Kidney (tissue), 14 donors: ENCODE measurements around the gene NT5DC4. TPM values are rescaled to one million over a fixed set of nuclear protein-coding genes. Genes with fewer than 3 reads are reported as not detected.

Experiments used
- DNase-seq, 5 donors: peaks; one replicate each; pipeline ENCODE4 v3.0.0-alpha.2; 2013 to 2020
- FAIRE-seq: peaks from 2 replicates; lab custom pipeline; 2012; peaks lifted over from hg19 to GRCh38; lab: Jason Lieb, UNC
- H3K27ac ChIP-seq, 2 donors: one replicate each; pipeline ENCODE4 v1.7.0; 2013; ENCODE audit warnings: low read depth in 2 of 2, low read length in 2 of 2, inconsistent platforms in 1 of 2
- H3K27me3 ChIP-seq: one replicate; pipeline ENCODE4 v1.7.1; 2013; ENCODE audit warnings: low read length, inconsistent platforms; ENCODE audit not compliant: control insufficient read depth, insufficient read depth
- H3K36me3 ChIP-seq, 3 donors: one replicate each; pipeline versions ENCODE4 v1.7.0 to v1.7.1; 2013; ENCODE audit warnings: low read length in 3 of 3, control low read depth in 1 of 3, inconsistent platforms in 1 of 3; ENCODE audit not compliant: insufficient read depth in 3 of 3, control insufficient read depth in 2 of 3
- H3K4me1 ChIP-seq, 3 donors: one replicate each; pipeline versions ENCODE4 v1.7.0 to v1.7.1; 2013; ENCODE audit warnings: low read length in 3 of 3, inconsistent platforms in 1 of 3, low read depth in 1 of 3; ENCODE audit not compliant: control insufficient read depth in 2 of 3, insufficient read depth in 2 of 3
- H3K4me3 ChIP-seq, 3 donors: one replicate each; pipeline versions ENCODE4 v1.7.0 to v1.8.1; 2013; ENCODE audit warnings: low read length in 3 of 3, control low read depth in 1 of 3, inconsistent platforms in 1 of 3
- H3K9ac ChIP-seq, 3 donors: one replicate each; pipeline versions ENCODE4 v1.7.0 to v1.7.1; 2013; ENCODE audit warnings: low read length in 3 of 3, control low read depth in 1 of 3, inconsistent platforms in 1 of 3
- H3K9me3 ChIP-seq, 3 donors: one replicate each; pipeline versions ENCODE4 v1.7.0 to v1.7.1; 2013; ENCODE audit warnings: low read length in 3 of 3, control low read depth in 1 of 3, inconsistent platforms in 1 of 3; ENCODE audit not compliant: control insufficient read depth in 2 of 3, insufficient read depth in 1 of 3
- CTCF ChIP-seq: IDR thresholded peaks from 3 replicates; pipeline ENCODE4 v1.5.1; 2012; ENCODE audit warnings: mild to moderate bottlenecking, moderate library complexity, borderline replicate concordance; ENCODE audit not compliant: insufficient read depth; ENCODE audit errors: extremely low read depth
- intact Hi-C: fragments of 100-400 bp; cut with DNase I; formaldehyde crosslinking; loops from one replicate; pipeline ENCODE4 v1.11.1; 2022
- polyA plus RNA-seq: library from polyadenylated mRNA; stranded (reverse); fragments of 350-450 nt; fragmentation: Illumina TruSeq; extraction: RNeasy Lipid Tissue Mini Kit (QIAGEN cat#74804); gene quantifications from one replicate; pipeline ENCODE4 v1.2.3, GENCODE V29; 2014; ENCODE audit warnings: low read depth, low replicate concordance; ENCODE audit not compliant: insufficient read depth
- total RNA-seq: library from RNA; stranded (reverse); fragmentation: NEBNext Ultra II Directional; extraction: Animal tissue kit (Norgen Biotek cat#: 25700); gene quantifications from one replicate; pipeline ENCODE4 v1.2.1, GENCODE V29; 2021
- donor health status: control.
- donor health status: control.
- donor health status: control.
- donor health status: control.
- donor health status: control.
- donor health status: DM: yes; HTN: yes; CAD: no.
- donor health status: Normal renal cell carcinoma (clear cell type).

Gene NT5DC4
- total and polyA plus RNA-seq, 2 donors from 2014 or later, result not detected

- Histone ChIP-seq H3K4me3 (no peak overlapping the region), H3K27me3 (no peaks in the 10 kb centered on the region), H3K9ac (no peak overlapping the region), H3K4me1 (peaks cover 0 to 2% (median 0%) of the 10 kb centered on the region in 3 donors), H3K9me3 (no peaks in the 10 kb centered on the region), H3K27ac (no peak overlapping the region), H3K36me3 (no peaks in the 10 kb centered on the region)
- no peak for DNase-seq
- intact Hi-C loops, result loop anchor here (10.0 kb wide), 1 partner anchor 124 kb away; no protein-coding TSS in a partner anchor
- no peak for FAIRE-seq
- no peak for TF ChIP-seq CTCF
Measured at GRCh38 chr2:112728378-112729175, 7.8 kb downstream of the NT5DC4 start.

GRCh38 chr2:112730216-112730615 lies 9.4 kb downstream of the NT5DC4 start:
- no peak for FAIRE-seq
- H3K27ac ChIP-seq, result no peak overlapping the region
- H3K4me1 ChIP-seq, result peaks cover 0 to 4% (median 2%) of the 10 kb centered on the region in 3 donors
- no peak overlapping the region for H3K4me3 ChIP-seq
- no peaks in the 10 kb centered on the region for H3K36me3 ChIP-seq
- TF ChIP-seq CTCF, result no peak
- intact Hi-C loops, result no loop called here
- no peaks in the 10 kb centered on the region for H3K9me3 ChIP-seq
- no peaks in the 10 kb centered on the region for H3K27me3 ChIP-seq
- DNase-seq, result no peak
- H3K9ac ChIP-seq, result no peak overlapping the region

- Histone ChIP-seq H3K9me3 (no peaks in the 10 kb centered on the region), H3K27ac (no peak overlapping the region), H3K4me1 (peaks cover 0 to 4% (median 2%) of the 10 kb centered on the region in 3 donors), H3K27me3 (no peaks in the 10 kb centered on the region), H3K9ac (no peak overlapping the region), H3K4me3 (no peak overlapping the region), H3K36me3 (no peaks in the 10 kb centered on the region)
- no peak for TF ChIP-seq CTCF
- no peak for FAIRE-seq
- intact Hi-C loops, result no loop called here
- no peak for DNase-seq
Measured at GRCh38 chr2:112730791-112731190, 10.0 kb downstream of the NT5DC4 start.
